Inflammatory macrophage treated with lipopolysaccharide for 4 hours (primary cell): ENCODE results near the gene KDM2A.

Experiments used
- DNase-seq: peaks from one replicate; pipeline ENCODE4 v3.0.0-alpha.2; 2020

KDM2A gene

DNA sequence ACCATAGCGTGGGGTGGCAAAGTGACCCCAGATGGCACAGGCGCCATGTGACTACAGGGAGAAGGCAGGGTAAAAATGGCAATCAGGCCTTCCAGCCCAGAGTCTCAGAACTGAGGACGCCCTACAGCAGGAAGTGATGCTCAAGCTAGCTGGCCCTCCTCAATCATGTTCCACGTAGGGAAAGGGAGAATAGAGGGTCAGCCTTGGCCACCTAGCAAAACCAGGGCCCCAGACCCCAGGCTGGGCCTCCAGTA lies 169.1 kb downstream of the KDM2A start:
- DNase-seq, result no peak

DNA sequence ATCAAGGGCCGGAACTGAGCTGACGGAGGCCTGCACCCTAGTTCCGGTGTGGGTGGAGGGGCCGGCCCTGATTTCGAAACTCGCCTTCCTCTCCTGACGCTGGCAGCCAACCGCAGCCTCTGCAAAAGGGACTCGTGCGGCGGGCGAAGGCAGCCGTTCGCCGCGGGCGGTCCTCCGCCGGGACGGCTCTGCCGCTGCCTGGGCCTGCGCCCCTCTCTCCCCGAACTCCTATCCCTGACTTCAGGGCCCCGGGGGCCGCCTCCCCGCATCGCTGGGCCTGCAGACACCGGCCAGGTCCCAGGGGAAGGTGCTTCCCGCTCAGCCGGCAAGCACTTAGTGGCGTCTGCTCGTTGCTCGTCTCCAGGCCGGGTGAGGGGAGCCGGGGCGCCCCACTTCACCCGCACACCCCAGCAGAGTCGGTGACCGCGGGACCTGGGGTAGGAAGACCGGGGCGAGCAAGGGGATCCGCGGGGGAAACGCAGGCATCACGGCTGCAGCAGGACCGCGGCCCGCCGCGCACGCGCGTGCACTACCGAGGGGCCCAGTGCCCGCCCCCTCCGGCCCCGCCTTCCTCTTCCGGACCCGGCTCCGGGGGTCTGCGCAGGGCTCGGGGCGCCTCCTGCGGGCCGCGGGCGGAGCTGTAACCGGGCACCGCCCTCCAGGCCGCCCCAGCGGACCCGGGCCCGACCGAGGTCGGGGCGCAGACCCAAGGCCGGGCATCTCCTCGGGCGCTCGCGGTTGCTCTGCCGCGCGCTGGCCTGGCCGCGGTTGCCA lies 169.6 kb downstream of the KDM2A start:
- peak; percentile 96 for DNase-seq

DNA sequence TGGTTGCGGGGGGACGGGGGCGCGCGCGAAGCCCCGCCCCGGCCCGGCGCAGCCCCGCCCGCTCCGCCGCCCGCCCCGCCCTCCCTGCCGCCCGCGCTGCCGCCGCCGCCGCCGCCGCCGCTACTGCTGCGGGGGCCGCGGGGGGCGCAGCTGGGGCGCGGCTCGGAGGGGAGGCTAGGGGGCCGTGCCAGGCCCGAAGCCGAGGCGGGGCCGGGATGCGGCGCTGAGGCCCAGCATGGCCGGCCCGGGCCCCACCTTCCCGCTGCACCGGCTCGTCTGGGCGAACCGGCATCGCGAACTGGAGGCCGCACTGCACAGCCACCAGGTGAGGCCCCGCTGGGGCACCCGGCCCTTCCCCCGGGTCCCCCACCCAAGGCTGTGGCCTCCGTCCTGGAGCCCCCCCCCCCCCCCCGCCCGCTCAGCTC lies 170.2 kb downstream of the KDM2A start, which contains the start of gene ANKRD13D:
ANKRD13D (plus strand) TSS at position 78 of the 425 bp plus-strand sequence; CDS start at position 236, 158 bp downstream.
- no peak for DNase-seq

DNA sequence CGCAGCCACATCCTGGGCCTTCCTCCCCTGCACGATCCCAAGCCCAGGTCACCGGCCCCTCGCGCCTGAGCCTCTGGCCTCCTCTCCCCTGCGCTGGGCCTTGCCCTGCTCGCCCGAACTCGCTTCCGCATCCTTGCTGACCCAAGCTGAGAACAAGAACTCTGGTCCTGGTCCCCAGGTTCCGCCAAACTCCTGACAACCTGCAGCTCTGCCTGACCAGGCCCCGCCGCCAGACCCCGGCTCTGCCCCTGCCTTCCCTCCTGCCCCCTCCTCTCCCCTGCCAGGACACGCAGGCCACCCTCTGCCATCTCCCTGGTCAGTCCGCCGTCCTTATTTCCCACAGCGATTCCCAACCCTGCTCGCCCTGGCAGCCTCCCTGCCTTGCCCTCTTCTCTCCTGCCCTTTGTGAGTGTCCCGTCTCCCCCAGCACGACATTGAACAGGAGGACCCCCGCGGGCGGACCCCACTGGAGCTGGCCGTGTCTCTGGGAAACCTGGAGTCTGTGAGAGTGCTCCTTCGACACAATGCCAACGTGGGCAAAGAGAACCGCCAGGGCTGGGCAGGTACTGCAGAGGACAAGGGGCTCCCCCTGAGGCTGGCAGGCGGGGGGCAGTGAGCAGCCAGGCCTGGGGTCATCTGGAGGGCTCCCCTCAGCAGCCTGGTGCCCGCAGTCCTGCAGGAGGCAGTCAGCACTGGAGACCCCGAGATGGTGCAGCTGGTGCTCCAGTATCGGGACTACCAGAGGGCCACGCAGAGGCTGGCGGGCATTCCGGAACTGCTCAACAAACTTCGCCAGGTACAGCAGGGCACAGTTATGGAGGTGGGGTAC lies 170.8 kb downstream of the KDM2A start:
- peak; percentile 37 for DNase-seq

DNA sequence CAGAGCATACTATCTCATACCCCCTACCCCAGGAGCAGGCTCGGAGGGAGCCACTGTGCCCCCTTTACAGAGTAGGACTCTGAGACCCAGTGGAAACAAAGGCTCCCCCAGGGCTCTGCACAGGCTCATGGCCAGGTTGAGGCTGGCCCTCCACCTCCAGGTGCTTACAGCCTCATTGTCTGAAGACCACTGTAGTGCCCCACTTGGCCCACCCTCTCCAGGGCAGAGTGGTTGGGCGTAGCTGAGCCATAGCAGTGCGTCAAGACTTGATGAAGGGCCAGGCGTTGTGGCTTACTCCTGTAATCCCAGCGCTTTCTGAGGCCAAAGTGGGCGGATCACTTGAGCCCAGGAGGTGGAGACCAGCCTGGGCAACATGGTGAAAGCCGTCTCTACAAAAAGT lies 171.7 kb downstream of the KDM2A start:
- no peak for DNase-seq

DNA sequence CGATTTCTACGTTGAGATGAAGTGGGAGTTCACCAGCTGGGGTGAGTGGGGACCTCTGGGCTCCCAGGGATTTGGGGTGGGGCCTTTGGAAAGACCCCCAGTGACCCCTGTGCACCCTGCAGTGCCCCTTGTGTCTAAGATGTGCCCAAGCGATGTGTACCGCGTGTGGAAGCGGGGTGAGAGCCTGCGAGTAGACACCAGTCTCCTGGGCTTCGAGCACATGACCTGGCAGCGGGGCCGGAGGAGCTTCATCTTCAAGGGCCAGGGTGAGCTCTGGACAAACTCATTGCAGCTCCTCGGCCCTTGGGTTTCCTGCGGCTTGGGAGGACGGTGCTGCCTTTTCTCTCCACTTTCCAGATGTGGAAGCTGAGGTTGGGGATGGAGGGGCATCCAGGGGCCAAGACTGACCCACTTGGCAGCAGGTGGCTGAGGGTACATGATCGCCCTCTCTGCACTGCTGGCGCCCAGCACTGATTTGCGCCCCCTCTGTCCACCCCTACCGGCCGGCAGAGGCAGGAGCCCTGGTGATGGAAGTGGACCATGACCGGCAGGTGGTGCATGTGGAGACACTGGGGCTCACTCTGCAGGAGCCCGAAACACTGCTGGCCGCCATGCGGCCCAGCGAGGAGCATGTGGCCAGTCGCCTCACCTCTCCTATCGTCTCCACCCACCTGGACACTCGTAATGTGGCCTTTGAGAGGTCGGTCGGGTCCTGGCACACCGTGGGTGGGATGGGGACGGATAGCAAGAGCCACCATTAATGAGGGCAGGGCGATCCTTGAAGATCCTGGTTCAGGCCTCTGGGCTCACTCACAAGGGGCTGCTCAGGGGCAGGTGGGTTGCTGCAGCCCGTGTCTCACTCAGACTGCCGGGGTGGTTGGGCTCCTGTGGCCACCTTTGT lies 172.7 kb downstream of the KDM2A start:
- no peak for DNase-seq

DNA sequence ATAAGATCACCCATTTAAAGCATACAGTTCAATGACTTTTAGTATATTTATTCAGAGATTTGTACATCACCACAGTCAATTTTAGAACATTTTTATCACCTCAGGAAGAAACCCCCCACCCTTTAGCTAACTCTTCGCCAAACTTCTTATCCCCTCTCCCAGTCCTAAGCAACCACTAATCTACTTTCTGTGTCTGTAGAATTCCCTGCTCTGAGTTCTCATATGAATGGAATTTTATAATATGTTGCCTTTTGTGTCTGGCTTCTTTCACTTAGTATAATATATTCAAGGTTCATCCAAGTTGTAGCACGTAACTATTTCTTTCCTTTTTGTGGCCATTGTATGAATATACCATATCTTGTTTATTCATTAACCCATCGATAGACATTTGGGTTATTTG lies 173.6 kb downstream of the KDM2A start:
- DNase-seq, result no peak

DNA sequence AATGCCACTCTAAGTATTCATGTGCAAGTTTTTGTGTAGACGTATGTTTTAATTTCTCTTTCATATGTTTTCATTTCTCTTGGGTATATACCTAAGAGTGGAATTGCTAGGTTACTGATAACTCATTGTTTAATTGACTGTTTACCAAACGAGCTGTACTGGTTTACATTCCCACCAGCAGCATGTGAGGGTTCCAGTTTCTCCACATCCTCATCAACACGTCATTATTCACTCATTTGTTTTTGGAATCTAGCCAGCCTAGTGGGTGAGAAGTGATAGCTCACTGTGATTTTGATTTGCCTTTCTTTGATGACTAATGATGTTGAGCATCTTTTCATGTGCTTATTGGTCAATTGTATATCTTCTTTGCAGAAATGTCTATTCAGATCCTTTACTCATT lies 174.0 kb downstream of the KDM2A start:
- DNase-seq, result peak; percentile 83

DNA sequence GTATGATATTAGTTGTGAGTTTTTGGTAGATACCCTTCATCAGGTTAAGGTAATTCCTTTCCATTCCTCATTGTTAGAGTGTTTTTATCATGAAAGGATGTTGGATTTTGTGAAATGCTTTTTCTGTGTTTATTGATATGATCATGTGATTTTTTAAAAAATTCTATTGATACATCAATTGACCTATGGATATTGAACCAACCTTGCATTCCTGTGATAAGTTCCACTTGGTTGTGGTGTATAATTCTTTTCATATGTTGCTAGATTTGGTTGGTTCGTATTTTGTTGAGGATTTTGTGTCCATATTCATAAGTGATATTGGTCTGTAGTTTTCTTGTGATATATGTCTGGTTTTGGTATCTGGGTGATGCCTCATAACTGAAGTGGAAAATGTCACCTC lies 176.8 kb downstream of the KDM2A start:
- DNase-seq, result no peak

DNA sequence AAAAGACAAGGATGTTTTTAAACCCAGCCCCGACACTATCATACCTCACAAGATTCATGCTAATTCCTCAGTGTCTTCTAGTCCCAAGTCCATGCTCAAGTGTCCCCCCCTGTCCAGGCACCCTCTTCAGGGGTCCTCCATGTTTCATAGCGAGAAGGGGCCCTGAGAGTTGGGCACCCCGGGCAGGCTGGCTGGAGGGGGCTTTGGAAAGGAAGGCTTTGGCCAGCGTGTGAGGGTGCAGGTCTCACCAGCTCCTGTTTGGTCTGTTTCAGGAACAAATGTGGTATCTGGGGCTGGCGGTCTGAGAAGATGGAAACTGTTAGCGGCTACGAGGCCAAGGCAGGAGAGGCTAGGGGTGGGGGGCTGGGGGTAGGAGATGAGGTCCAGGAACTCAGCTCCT lies 179.7 kb downstream of the KDM2A start:
- no peak for DNase-seq

DNA sequence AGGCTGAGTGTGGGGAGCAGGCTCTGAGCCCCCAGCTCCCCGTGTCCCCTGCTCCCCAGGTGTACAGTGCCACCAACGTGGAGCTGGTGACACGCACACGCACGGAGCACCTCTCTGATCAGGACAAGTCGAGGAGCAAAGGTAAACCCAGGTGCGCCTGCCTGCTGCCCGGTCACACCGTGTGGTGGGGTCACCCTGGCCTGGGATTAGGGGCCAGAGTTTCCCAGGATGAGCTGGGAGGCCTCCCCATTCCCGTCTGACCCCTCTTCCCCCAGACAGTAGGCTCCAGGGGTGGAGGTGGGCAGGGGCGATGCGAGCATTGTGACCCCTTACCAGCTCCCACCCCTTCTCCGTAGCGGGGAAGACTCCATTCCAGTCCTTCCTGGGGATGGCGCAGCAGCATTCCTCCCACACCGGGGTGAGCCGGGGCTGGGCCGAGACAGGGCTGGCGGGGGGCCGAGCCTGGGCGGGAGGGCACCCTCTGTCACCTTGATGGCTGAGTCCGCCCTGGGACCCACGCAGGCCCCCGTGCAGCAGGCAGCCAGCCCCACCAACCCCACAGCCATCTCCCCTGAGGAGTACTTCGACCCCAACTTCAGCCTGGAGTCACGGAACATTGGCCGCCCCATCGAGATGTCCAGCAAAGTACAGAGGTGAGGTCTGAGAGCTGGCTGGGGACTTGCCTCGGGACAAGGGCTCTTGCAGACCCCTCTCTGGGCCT lies 180.6 kb downstream of the KDM2A start:
- DNase-seq, result no peak

DNA sequence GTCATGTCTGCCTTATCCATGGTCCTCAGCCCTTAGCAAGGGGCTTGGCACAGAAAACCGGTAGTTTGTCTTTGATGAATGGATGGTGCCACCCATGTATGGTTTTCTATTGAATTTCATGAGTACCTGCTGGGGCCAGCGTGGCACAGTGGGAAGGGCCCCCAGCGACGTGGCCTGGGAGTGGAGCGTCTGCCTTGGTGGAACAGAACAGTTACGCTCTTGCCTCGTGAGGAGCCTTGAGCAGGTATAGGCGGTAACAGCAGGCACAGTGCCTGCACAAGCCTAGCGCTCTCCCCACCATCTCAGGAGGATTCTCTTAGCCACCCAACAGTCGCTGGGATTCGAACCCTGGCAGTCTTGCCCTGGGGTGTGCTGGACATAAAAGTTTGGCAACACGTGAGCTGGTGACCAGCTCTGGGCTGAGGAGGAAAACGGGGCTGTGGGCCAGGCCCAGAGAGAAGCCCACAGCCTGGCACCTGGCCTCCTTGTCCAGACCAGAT lies 181.2 kb downstream of the KDM2A start:
- DNase-seq, result no peak

DNA sequence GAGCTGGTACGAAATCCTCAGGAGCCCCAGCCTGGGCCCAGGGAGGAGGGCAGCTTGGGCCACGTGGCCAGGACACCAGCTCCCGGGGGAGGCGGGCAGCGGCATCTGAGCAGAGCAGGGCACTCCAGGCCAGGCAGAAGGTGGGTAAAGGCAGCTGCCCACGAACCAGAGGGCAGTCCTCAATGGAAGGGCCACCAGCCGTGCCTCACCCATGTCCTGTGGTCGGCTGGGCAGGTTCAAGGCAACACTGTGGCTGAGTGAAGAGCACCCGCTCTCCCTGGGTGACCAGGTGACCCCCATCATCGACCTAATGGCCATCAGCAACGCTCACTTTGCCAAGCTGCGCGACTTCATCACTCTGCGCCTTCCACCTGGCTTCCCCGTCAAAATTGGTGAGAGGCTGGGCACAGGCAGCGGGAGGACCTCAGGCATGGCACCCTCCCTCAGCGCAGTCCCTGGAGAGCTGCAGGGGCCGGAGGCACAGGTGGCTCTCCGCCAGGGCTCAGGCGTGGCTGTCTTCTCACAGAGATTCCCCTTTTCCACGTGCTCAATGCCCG lies 181.8 kb downstream of the KDM2A start:
- no peak for DNase-seq

DNA sequence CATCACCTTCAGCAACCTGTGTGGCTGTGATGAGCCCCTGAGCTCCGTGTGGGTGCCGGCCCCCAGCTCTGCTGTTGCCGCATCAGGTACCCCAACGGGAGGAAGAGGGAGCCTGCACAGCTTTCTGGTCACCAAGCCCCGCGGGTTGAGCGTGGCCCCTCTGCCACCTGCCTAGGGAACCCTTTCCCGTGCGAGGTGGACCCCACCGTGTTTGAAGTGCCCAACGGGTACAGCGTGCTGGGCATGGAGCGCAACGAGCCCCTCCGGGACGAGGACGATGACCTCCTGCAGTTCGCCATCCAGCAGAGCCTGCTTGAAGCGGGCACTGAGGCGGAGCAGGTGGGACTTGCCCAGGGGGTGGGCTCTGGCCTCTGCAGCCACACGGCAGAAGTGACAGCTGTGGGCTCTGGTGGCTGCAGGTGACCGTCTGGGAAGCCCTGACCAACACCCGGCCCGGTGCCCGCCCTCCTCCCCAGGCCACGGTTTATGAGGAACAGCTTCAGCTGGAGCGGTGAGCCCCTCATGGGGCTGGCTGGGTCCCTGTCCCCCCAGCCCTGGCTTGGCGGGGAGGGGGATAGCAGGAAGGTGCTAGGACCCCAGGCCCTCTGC lies 182.4 kb downstream of the KDM2A start:
- DNase-seq, result no peak

DNA sequence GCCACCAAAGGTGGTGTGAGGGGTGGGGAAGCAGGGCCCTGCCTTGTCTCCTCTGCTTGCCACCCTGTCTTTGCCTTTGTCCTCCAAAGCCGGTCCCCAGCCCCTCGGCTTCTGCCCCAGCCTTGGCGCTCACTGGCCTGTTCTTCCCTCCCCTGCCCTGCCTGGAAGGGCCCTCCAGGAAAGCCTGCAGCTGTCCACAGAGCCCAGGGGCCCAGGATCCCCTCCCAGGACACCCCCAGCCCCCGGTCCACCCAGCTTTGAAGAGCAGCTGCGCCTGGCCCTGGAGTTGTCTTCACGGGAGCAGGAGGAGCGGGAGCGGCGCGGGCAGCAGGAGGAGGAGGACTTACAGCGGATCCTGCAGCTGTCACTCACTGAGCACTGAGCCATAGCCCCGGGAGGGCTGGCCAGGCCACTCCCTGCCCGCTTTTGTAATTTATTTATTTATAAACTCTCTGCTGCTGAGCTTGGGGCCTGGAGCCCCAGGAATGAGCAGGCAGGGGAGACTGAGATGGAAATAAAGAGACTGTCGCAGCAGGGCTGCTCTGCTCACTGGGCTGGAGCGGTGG lies 183.0 kb downstream of the KDM2A start:
- peak; percentile 35 for DNase-seq

DNA sequence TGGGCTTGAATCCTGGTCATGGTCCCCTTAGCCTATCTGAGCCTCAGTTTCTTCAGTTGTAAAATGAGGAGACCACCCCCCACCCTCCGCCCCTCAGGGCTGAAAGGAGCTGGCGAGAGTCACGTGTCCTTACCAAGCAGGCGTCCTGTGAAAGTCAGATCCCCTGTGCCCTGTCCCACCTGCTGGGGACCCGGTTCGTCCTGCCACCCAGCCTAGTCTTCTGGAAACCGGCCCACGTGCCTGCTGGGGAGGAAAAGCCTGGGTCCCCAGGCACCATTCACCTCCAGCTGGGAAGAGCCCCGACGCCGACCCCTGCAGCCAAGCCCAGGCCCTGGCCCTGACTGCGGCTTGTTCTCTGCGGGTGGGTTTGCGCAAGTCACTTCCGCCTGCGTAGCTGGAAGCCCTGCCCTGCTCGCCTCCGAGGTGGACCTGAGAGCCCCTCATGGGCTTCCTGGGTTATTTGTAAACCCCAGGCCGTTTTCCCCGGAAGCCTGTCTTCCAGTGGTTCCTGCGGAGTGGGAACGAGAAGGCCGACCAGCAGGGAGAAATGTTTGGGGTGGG lies 183.6 kb downstream of the KDM2A start:
- peak; percentile 67 for DNase-seq

DNA sequence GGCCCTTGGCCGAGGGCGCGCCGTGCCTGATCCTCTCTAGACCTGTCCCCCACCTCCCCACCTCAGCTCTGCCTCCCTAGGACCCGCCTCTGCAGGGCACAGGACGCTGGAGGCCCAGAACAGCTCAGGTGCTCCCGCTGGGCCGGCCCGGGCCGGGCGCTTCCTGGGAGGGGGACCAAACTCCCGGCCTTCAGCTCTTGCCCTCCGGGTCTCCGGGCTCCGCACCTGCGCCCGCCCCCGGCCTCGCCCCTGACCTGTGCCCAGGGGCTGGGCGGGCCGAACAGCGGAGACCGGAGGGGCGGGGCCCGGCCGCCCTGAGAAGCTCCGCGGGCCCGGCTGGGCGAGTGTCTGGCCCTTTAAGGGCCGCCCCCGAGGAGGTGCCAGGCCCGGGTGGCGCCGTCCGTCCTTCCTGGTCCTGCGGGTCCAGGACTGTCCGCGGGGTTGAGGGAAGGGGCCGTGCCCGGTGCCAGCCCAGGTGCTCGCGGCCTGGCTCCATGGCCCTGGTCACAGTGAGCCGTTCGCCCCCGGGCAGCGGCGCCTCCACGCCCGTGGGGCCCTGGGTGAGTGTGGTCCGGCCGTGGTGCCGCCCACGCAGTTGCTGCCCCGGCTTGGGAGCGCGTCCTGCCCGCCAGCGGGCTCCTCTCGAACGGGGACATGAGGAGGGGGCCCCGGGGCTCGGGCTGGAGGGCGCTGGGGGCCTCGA lies 184.2 kb downstream of the KDM2A start, which contains the start of gene SSH3:
SSH3 (plus strand) TSS at position 399 of the 703 bp plus-strand sequence; CDS start at position 495, 96 bp downstream.
- DNase-seq, result peak; percentile 55

DNA sequence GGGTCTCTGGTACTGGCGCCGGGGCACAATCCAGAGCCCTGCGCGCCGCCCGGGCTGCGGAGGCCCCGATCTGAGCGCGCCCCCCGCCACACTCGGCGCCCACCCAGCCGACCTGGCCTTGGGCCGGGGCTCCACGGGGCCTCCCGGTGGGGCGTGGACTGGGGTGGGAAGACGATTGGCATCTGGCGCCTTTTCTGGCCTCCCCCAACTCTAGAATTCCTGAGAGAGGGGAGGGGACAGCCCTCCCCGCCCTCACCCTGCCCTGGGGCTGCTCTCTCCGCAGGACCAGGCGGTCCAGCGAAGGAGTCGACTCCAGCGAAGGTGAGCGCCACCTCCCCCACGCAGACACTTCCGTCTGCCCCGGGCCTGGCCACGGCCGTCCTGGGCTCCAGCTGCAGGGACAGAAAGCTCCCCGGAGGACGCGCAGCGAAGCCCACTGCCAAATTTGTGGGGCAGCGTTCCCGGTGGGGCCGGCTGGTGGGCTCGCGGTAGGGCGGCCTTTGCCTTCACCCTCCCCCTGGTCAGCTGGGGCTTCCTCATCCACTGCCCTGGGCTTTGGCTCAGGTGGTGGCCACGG lies 184.9 kb downstream of the KDM2A start:
- DNase-seq, result no peak

DNA sequence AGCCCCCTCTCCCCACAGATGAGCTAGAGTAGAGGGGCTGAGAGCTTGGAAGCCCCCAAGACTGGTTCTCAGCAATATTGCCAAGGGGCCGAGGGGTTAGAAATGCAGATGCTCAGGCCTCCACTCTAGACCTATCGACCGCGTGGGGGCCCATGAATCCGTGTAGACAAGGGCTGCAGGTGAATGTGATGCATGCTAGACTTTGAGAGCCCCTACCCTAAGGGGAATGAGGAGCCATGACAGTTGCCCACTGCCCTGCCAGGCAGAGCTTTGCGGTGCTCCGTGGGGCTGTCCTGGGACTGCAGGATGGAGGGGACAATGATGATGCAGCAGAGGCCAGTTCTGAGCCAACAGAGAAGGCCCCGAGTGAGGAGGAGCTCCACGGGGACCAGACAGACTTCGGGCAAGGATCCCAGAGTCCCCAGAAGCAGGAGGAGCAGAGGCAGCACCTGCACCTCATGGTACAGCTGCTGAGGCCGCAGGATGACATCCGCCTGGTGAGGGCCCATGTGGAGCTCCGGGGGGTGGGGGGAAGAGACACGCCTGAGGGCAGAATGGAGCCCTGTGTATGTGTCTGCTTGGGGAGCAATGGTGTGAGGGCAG lies 185.5 kb downstream of the KDM2A start:
- no peak for DNase-seq
